Measurements from ENCODE around the gene MYO5A.
"Not testable (repeated sequence)": the region's sequence is repeated elsewhere in the genome, so short reads cannot be mapped to it uniquely, and the experiment has no call there.

The MYO5A gene

DNA sequence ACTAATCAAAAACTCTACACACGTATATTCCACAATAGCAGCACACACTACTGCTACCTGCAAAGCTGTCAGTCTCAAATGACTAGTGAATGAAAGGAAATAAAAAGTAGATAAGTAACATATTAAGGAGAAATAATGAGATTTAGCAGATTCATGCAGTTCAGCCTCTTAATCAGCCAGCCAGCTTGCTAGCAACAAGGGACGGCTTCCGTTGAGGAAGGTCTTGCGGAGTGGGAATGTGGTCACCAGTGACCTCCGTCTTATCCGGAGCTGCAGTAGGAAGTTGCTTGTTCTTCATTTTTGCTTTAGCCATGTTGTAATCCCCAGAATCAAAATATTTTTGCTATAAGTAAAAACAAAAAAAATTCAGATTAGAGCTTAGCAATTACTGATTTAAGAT is 23.1 kb upstream of the MYO5A start:
- no peak overlapping the region for H4K8ac ChIP-seq (ENCODE audit: low read length)
- H3K23ac ChIP-seq (ENCODE audit: low read length in 2 of 2): no peak overlapping the region
- no peak overlapping the region for H4K91ac ChIP-seq (ENCODE audit: low read length)
- H3K27me3 ChIP-seq (ENCODE audit: control insufficient read depth in 1 of 2, insufficient read depth in 1 of 2, low read length in 2 of 2): no peaks in the 10 kb centered on the region
- no peaks in the 10 kb centered on the region for H3K9me3 ChIP-seq (ENCODE audit: control insufficient read depth, low read length)
- H2AFZ ChIP-seq (ENCODE audit: low read depth, low read length): no peak overlapping the region
- peaks cover 7% of the 10 kb centered on the region for H3K79me1 ChIP-seq (replicated peaks; ENCODE audit: low read length, poor library complexity, severe bottlenecking)
- H3K4me2 ChIP-seq (ENCODE audit: low read length, poor library complexity, severe bottlenecking): no peak overlapping the region
- H3K14ac ChIP-seq (ENCODE audit: low read length in 2 of 2): no peak overlapping the region
- H2AK5ac ChIP-seq (ENCODE audit: low read length, severe bottlenecking): no peak overlapping the region
- H2BK5ac ChIP-seq (ENCODE audit: low read depth, low read length, poor library complexity, severe bottlenecking): no peak overlapping the region
- no peak overlapping the region for H2BK120ac ChIP-seq (ENCODE audit: low read depth, low read length)
- H3K27ac ChIP-seq (ENCODE audit: low read length, poor library complexity, severe bottlenecking): no peak overlapping the region
- no peak overlapping the region for H3K4me3 ChIP-seq (ENCODE audit: insufficient read depth in 1 of 2, low read depth in 1 of 2, low read length in 2 of 2)
- peaks cover 4 to 92% of the 10 kb centered on the region in 2 experiments for H3K36me3 ChIP-seq (ENCODE audit: control insufficient read depth in 1 of 2, insufficient read depth in 2 of 2, low read depth in 1 of 2, low read length in 2 of 2)
- no peak overlapping the region for H2BK15ac ChIP-seq (ENCODE audit: low read depth, poor library complexity, severe bottlenecking)
- H3K4me1 ChIP-seq (ENCODE audit: control insufficient read depth, insufficient read depth, low read depth, low read length): peaks cover 2% of the 10 kb centered on the region
- H3K9ac ChIP-seq (ENCODE audit: low read length): no peak overlapping the region
- no peak overlapping the region for H2BK12ac ChIP-seq (ENCODE audit: low read length in 2 of 2)
- no peak overlapping the region for H3K18ac ChIP-seq (ENCODE audit: low read depth in 1 of 2, low read length in 2 of 2)
- H3K4ac ChIP-seq (ENCODE audit: low read depth in 1 of 2, low read length in 2 of 2): no peak overlapping the region
- 93% methylated on average over 3 of the region's 6 CpGs for WGBS
- DNase-seq: no peak

DNA sequence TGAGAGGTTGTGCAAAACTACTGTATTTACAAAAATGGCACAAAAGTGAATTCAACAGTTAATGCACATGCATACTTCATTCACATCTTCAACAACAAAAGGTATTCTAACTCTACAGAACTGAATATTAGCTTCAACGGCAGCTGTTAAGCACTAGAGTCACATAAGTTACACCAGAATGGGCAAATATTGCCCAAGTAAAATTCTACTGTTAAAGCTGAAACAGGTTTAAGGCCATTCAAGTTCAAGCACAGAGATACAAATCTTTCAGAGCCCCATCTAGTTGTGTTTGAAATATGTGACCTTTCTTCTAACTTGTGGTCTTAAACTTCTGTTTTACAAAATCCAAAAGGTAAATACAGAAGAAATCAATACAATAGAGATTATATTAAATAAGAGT is 22.5 kb upstream of the MYO5A start:
- not testable (repeated sequence) for H3K27me3 ChIP-seq (ENCODE audit: control insufficient read depth in 1 of 2, insufficient read depth in 1 of 2, low read length in 2 of 2); H3K23ac ChIP-seq (ENCODE audit: low read length in 2 of 2); H2AFZ ChIP-seq (ENCODE audit: low read depth, low read length); H3K4me2 ChIP-seq (ENCODE audit: low read length, poor library complexity, severe bottlenecking); H3K9ac ChIP-seq (ENCODE audit: low read length); H3K9me3 ChIP-seq (ENCODE audit: control insufficient read depth, low read length); H3K14ac ChIP-seq (ENCODE audit: low read length in 2 of 2); H3K4me1 ChIP-seq (ENCODE audit: control insufficient read depth, insufficient read depth, low read depth, low read length); H3K4ac ChIP-seq (ENCODE audit: low read depth in 1 of 2, low read length in 2 of 2); H2BK5ac ChIP-seq (ENCODE audit: low read depth, low read length, poor library complexity, severe bottlenecking); H3K18ac ChIP-seq (ENCODE audit: low read depth in 1 of 2, low read length in 2 of 2); H4K91ac ChIP-seq (ENCODE audit: low read length); H3K4me3 ChIP-seq (ENCODE audit: insufficient read depth in 1 of 2, low read depth in 1 of 2, low read length in 2 of 2); H2BK15ac ChIP-seq (ENCODE audit: low read depth, poor library complexity, severe bottlenecking); H2BK12ac ChIP-seq (ENCODE audit: low read length in 2 of 2); DNase-seq; H3K27ac ChIP-seq (ENCODE audit: low read length, poor library complexity, severe bottlenecking); H2BK120ac ChIP-seq (ENCODE audit: low read depth, low read length); H4K8ac ChIP-seq (ENCODE audit: low read length); H2AK5ac ChIP-seq (ENCODE audit: low read length, severe bottlenecking); H3K79me1 ChIP-seq (replicated peaks; ENCODE audit: low read length, poor library complexity, severe bottlenecking)
- WGBS: 100% methylated on average over 1 of the region's 1 CpG
- H3K36me3 ChIP-seq (ENCODE audit: control insufficient read depth in 1 of 2, insufficient read depth in 2 of 2, low read depth in 1 of 2, low read length in 2 of 2): peaks cover 9 to 92% of the 10 kb centered on the region in 2 experiments

DNA sequence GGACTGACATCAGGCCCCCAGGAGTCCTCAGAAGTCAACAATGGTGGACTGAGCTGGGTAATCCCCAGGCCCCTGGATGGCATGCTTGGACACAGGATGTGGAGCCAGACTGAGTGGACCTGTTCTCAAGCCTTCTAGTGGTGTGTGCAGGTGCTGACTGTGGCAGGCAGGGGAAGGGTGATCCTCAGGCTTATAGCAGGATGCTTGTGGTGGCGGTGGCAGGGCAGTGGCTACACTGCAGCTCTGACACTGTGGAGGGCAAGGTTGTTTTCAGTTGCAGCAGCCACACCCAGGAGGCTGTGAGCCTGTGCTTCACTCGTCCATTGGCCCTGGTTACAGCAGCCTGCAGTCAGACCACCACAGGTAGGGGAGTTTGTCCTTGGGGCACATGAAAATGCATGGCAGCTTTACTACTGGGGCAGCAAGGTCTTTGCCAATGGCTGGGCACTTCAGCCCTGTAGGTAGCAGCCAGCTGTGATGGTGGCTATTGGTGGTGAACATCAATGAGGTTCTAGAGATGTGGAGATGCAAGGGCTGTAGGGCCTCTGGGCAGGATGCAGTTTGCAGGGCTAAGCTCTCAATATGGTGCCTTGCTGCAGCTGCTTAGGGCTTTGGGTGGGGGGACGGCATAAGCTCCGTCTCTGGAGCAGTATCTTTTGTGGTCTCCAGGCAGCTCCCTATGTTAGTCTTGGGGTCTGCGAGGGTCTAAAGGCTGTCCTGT is 17.5 kb upstream of the MYO5A start:
- no peak overlapping the region for H2BK12ac ChIP-seq (ENCODE audit: low read length in 2 of 2)
- no peak overlapping the region for H2BK5ac ChIP-seq (ENCODE audit: low read depth, low read length, poor library complexity, severe bottlenecking)
- H3K4me1 ChIP-seq (ENCODE audit: control insufficient read depth, insufficient read depth, low read depth, low read length): no peaks in the 10 kb centered on the region
- H3K9ac ChIP-seq (ENCODE audit: low read length): no peak overlapping the region
- no peak overlapping the region for H2BK120ac ChIP-seq (ENCODE audit: low read depth, low read length)
- no peak overlapping the region for H3K14ac ChIP-seq (ENCODE audit: low read length in 2 of 2)
- H2AFZ ChIP-seq (ENCODE audit: low read depth, low read length): no peak overlapping the region
- H3K4me3 ChIP-seq (ENCODE audit: insufficient read depth in 1 of 2, low read depth in 1 of 2, low read length in 2 of 2): no peak overlapping the region
- WGBS: 100% methylated on average over 5 of the region's 5 CpGs
- H2AK5ac ChIP-seq (ENCODE audit: low read length, severe bottlenecking): no peak overlapping the region
- peaks cover 6% of the 10 kb centered on the region for H3K79me1 ChIP-seq (replicated peaks; ENCODE audit: low read length, poor library complexity, severe bottlenecking)
- no peak for DNase-seq
- no peak overlapping the region for H3K4me2 ChIP-seq (ENCODE audit: low read length, poor library complexity, severe bottlenecking)
- peak overlapping the region; percentile 82 for H4K91ac ChIP-seq (ENCODE audit: low read length)
- H3K36me3 ChIP-seq (ENCODE audit: control insufficient read depth in 1 of 2, insufficient read depth in 2 of 2, low read depth in 1 of 2, low read length in 2 of 2): peaks cover 13 to 55% of the 10 kb centered on the region in 2 experiments
- H4K8ac ChIP-seq (ENCODE audit: low read length): peak overlapping the region; percentile 19
- no peak overlapping the region for H3K18ac ChIP-seq (ENCODE audit: low read depth in 1 of 2, low read length in 2 of 2)
- no peaks in the 10 kb centered on the region for H3K27me3 ChIP-seq (ENCODE audit: control insufficient read depth in 1 of 2, insufficient read depth in 1 of 2, low read length in 2 of 2)
- no peak overlapping the region for H3K23ac ChIP-seq (ENCODE audit: low read length in 2 of 2)
- H3K27ac ChIP-seq (ENCODE audit: low read length, poor library complexity, severe bottlenecking): no peak overlapping the region
- no peak overlapping the region for H2BK15ac ChIP-seq (ENCODE audit: low read depth, poor library complexity, severe bottlenecking)
- peaks cover 8% of the 10 kb centered on the region for H3K9me3 ChIP-seq (ENCODE audit: control insufficient read depth, low read length)
- H3K4ac ChIP-seq (ENCODE audit: low read depth in 1 of 2, low read length in 2 of 2): no peak overlapping the region

DNA sequence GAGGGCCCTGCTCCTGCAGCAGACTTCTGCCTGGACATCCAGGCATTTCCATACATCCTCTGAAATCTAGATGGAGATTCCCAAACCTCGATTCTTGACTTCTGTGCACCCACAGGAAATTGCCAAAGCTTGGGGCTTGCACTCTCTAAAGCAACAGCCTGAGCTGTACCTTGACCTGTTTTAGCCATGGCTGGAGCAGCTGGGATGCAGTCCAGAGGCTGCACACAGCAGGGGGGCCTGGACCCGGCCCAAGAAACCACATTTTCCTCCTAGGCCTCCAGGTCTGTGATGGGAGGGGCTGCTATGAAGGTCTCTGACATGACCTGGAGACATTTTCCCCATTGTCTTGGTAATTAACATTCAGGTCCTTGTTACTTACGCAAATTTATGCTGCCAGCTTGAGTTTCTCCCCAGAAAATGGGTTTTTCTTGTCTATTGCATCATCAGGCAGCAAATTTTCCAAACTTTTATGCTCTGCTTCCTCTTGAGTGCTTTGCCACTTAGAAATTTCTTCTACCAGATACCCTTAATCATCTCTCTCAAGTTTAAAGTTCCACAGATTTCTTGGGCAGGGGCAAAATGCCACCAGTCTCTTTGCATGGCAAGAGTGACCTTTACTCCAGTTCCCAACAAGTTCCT is 11.8 kb upstream of the MYO5A start:
- DNase-seq: no peak
- Histone ChIP-seq H2BK5ac (ENCODE audit: low read depth, low read length, poor library complexity, severe bottlenecking) (no peak overlapping the region), H3K36me3 (ENCODE audit: control insufficient read depth in 1 of 2, insufficient read depth in 2 of 2, low read depth in 1 of 2, low read length in 2 of 2) (peaks cover 2 to 3% of the 10 kb centered on the region in 2 experiments), H3K79me1 (replicated peaks; ENCODE audit: low read length, poor library complexity, severe bottlenecking) (no peaks in the 10 kb centered on the region), H2BK15ac (ENCODE audit: low read depth, poor library complexity, severe bottlenecking) (no peak overlapping the region), H3K4me1 (ENCODE audit: control insufficient read depth, insufficient read depth, low read depth, low read length) (no peaks in the 10 kb centered on the region), H2AK5ac (ENCODE audit: low read length, severe bottlenecking) (no peak overlapping the region), H3K18ac (ENCODE audit: low read depth in 1 of 2, low read length in 2 of 2) (no peak overlapping the region), H2BK120ac (ENCODE audit: low read depth, low read length) (no peak overlapping the region), H3K27ac (ENCODE audit: low read length, poor library complexity, severe bottlenecking) (no peak overlapping the region), H3K23ac (ENCODE audit: low read length in 2 of 2) (no peak overlapping the region), H3K9me3 (ENCODE audit: control insufficient read depth, low read length) (peaks cover under 1% of the 10 kb centered on the region), H3K4me2 (ENCODE audit: low read length, poor library complexity, severe bottlenecking) (no peak overlapping the region), H3K4ac (ENCODE audit: low read depth in 1 of 2, low read length in 2 of 2) (no peak overlapping the region), H4K8ac (ENCODE audit: low read length) (no peak overlapping the region), H2BK12ac (ENCODE audit: low read length in 2 of 2) (no peak overlapping the region), H3K27me3 (ENCODE audit: control insufficient read depth in 1 of 2, insufficient read depth in 1 of 2, low read length in 2 of 2) (no peaks in the 10 kb centered on the region), H3K9ac (ENCODE audit: low read length) (no peak overlapping the region), H2AFZ (ENCODE audit: low read depth, low read length) (no peak overlapping the region), H3K4me3 (ENCODE audit: insufficient read depth in 1 of 2, low read depth in 1 of 2, low read length in 2 of 2) (no peak overlapping the region), H4K91ac (ENCODE audit: low read length) (no peak overlapping the region), H3K14ac (ENCODE audit: low read length in 2 of 2) (no peak overlapping the region)
- WGBS: 73% methylated on average over 3 of the region's 3 CpGs

All from mesenchymal stem cell (in vitro differentiated cells and primary cell).